NCI-H1048 (cell line): Measurements from ENCODE around the gene ZNF592.

Experiments used
- DNase-seq: peaks from one replicate; lab custom pipeline; 2025; lab: John Stamatoyannopoulos, UW

Gene ZNF592

GRCh38 chr15:84781495-84781894, 33.1 kb downstream of the ZNF592 start:
- DNase-seq: no peak

GRCh38 chr15:84782346-84782745, 34.0 kb downstream of the ZNF592 start:
- no peak for DNase-seq

GRCh38 chr15:84783493-84784251, 35.3 kb downstream of the ZNF592 start:
- no peak for DNase-seq

- no peak for DNase-seq
These were observed 35.9 kb downstream of the ZNF592 start for GRCh38 chr15:84784262-84784661.

GRCh38 chr15:84785053-84785452, 36.7 kb downstream of the ZNF592 start:
- no peak for DNase-seq

- DNase-seq: no peak
These were observed 40.1 kb downstream of the ZNF592 start for GRCh38 chr15:84788500-84788899.

- DNase-seq: no peak
These were observed 41.4 kb downstream of the ZNF592 start for GRCh38 chr15:84789762-84790161.

- DNase-seq: no peak
These were observed 42.3 kb downstream of the ZNF592 start for GRCh38 chr15:84790676-84791075.

- no peak for DNase-seq
These were observed 43.4 kb downstream of the ZNF592 start for GRCh38 chr15:84791763-84792162.

GRCh38 chr15:84793431-84794161, 45.2 kb downstream of the ZNF592 start:
- DNase-seq: no peak

GRCh38 chr15:84794162-84794547, 45.8 kb downstream of the ZNF592 start:
- DNase-seq: no peak

GRCh38 chr15:84795186-84795585, 46.8 kb downstream of the ZNF592 start:
- DNase-seq: no peak

GRCh38 chr15:84797212-84797611, 48.8 kb downstream of the ZNF592 start:
- no peak for DNase-seq

- no peak for DNase-seq
These were observed 49.4 kb downstream of the ZNF592 start for GRCh38 chr15:84797801-84798200.

- no peak for DNase-seq
These were observed 50.1 kb downstream of the ZNF592 start for GRCh38 chr15:84798436-84798946.

GRCh38 chr15:84799511-84800187, 51.3 kb downstream of the ZNF592 start:
- DNase-seq: no peak

- DNase-seq: no peak
These were observed 52.0 kb downstream of the ZNF592 start for GRCh38 chr15:84800365-84800806.

- DNase-seq: no peak
These were observed 55.9 kb downstream of the ZNF592 start for GRCh38 chr15:84804005-84804900.

GRCh38 chr15:84805221-84805620, 56.8 kb downstream of the ZNF592 start:
- DNase-seq: no peak

GRCh38 chr15:84807228-84807627, 58.8 kb downstream of the ZNF592 start:
- DNase-seq: no peak

GRCh38 chr15:84810073-84810840, 61.9 kb downstream of the ZNF592 start:
- DNase-seq: no peak
